Urothelium cell line (cell line): ENCODE results near the gene ATP1A2.

ENCODE experiments used
- DNase-seq: peaks from one replicate; pipeline ENCODE4 v3.0.0; 2011; ENCODE audit warnings: low spot score, mixed read lengths
- FAIRE-seq: peaks from 2 replicates; lab custom pipeline; 2011; peaks lifted over from hg19 to GRCh38; lab: Jason Lieb, UNC

The ATP1A2 gene

GRCh38 chr1:160115545-160116282 is at the start of gene ATP1A2:
Gene ATP1A2, plus strand, starts transcription at chr1:160115759. Its CDS starts 103 bp downstream, at chr1:160115862.
- FAIRE-seq (no peak), DNase-seq (no peak)

- no peak for FAIRE-seq
- DNase-seq, result no peak
Observed at GRCh38 chr1:160066829-160067745, 48.5 kb upstream of the ATP1A2 start.

- no peak for DNase-seq
- no peak for FAIRE-seq
Observed at GRCh38 chr1:160068225-160068624, 47.3 kb upstream of the ATP1A2 start.

- no peak for FAIRE-seq
- no peak for DNase-seq
Observed at GRCh38 chr1:160069460-160070231, 45.9 kb upstream of the ATP1A2 start, which contains the start of gene KCNJ10. Gene KCNJ10, minus strand, starts transcription at chr1:160070160. Its CDS starts 27,628 bp downstream, at chr1:160042532.

- peak; percentile 90 for DNase-seq
- no peak for FAIRE-seq
Observed at GRCh38 chr1:160070243-160071163, 45.1 kb upstream of the ATP1A2 start.

GRCh38 chr1:160071289-160071688 is 44.3 kb upstream of the ATP1A2 start:
- DNase-seq, result no peak
- FAIRE-seq, result no peak

GRCh38 chr1:160074865-160075264 is 40.7 kb upstream of the ATP1A2 start:
- FAIRE-seq, result no peak

GRCh38 chr1:160075836-160076235 is 39.7 kb upstream of the ATP1A2 start:
- FAIRE-seq (no peak), DNase-seq (no peak)

More at GRCh38 chr1:160074865-160075264, 40.7 kb upstream of the ATP1A2 start:
- no peak for DNase-seq

- no peak for FAIRE-seq
Observed at GRCh38 chr1:160076295-160076694, 39.3 kb upstream of the ATP1A2 start.

GRCh38 chr1:160077486-160077885 is 38.1 kb upstream of the ATP1A2 start:
- FAIRE-seq (no peak), DNase-seq (no peak)

More at GRCh38 chr1:160076295-160076694, 39.3 kb upstream of the ATP1A2 start:
- no peak for DNase-seq

- peak; percentile 42 for DNase-seq
- no peak for FAIRE-seq
Observed at GRCh38 chr1:160078512-160079195, 36.9 kb upstream of the ATP1A2 start.

- no peak for FAIRE-seq
- no peak for DNase-seq
Observed at GRCh38 chr1:160079448-160079847, 36.1 kb upstream of the ATP1A2 start.

GRCh38 chr1:160080381-160081100 is 35.0 kb upstream of the ATP1A2 start:
- no peak for DNase-seq
- FAIRE-seq, result no peak

- DNase-seq, result peak; percentile 25
- FAIRE-seq, result no peak
Observed at GRCh38 chr1:160081261-160081936, 34.2 kb upstream of the ATP1A2 start, which contains the start of gene KCNJ9. Gene KCNJ9, plus strand, starts transcription at chr1:160081538. Its CDS starts 2,493 bp downstream, at chr1:160084031.

- FAIRE-seq, result no peak
- DNase-seq, result no peak
Observed at GRCh38 chr1:160082487-160082886, 33.1 kb upstream of the ATP1A2 start.

GRCh38 chr1:160082926-160083325 is 32.6 kb upstream of the ATP1A2 start:
- DNase-seq (no peak), FAIRE-seq (no peak)

GRCh38 chr1:160083968-160084770 is 31.4 kb upstream of the ATP1A2 start:
- FAIRE-seq, result no peak
- no peak for DNase-seq
